ENCODE results near the gene WSCD1. TPM values are rescaled to one million over a fixed set of nuclear protein-coding genes. Genes with fewer than 3 reads are reported as not detected.

The WSCD1 gene
- total and polyA plus RNA-seq, 2 donors: 2.8 to 6.8 TPM

DNA sequence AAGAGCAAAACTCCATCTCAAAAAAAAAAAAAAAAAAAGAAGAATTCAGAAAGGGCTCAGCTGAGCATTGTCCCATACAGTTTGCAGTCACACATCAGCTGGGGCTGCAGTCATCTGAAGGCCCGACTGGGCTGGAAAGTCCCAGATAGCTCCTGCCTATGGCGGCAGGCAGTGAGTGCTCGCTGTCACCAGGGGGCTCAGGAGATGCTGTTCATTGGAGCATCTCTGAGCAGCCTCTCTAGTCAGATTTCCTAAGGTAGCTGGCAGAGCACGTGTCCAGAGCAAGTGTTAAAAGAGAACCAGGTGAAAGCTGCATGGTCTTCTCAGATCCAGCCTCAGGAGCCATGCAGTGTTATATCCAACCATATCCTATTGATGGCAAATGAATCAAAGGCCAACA, 75.8 kb downstream of the WSCD1 start:
- DNase-seq (ENCODE audit: extremely low spot score): no peak
- no peaks in the 10 kb centered on the region for H3K4me1 ChIP-seq (ENCODE audit: insufficient read depth)
- WGBS: 81% methylated on average over 4 of the region's 4 CpGs
- no peaks in the 10 kb centered on the region for H3K36me3 ChIP-seq (ENCODE audit: insufficient read depth)
- H3K27ac ChIP-seq (ENCODE audit: low read depth): no peak overlapping the region
- H3K4me3 ChIP-seq (ENCODE audit: low read depth, low read length): no peak overlapping the region

DNA sequence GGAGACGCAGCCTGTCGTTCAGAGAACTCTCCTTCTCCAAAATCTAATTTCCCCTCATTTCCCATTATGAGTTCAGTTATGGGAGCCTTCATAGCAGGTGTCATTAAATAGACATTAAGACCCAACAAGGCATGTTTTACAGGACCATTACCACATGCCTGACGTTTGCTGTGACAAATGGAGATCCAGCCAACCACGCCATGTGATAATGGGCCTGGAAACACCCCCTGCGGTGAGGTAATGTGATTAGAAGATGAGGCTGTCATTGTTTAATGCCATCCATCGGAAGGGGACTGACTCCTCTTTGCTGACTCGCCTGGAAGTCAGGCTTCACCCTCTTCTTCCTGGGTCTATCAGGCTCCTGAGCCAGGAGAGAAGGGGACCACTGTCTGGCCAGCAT, 76.9 kb downstream of the WSCD1 start:
- no peaks in the 10 kb centered on the region for H3K36me3 ChIP-seq (ENCODE audit: insufficient read depth)
- H3K4me3 ChIP-seq (ENCODE audit: low read depth, low read length): no peak overlapping the region
- no peak overlapping the region for H3K27ac ChIP-seq (ENCODE audit: low read depth)
- H3K4me1 ChIP-seq (ENCODE audit: insufficient read depth): no peaks in the 10 kb centered on the region
- 61% methylated on average over 7 of the region's 7 CpGs for WGBS
- no peak for DNase-seq (ENCODE audit: extremely low spot score)

DNA sequence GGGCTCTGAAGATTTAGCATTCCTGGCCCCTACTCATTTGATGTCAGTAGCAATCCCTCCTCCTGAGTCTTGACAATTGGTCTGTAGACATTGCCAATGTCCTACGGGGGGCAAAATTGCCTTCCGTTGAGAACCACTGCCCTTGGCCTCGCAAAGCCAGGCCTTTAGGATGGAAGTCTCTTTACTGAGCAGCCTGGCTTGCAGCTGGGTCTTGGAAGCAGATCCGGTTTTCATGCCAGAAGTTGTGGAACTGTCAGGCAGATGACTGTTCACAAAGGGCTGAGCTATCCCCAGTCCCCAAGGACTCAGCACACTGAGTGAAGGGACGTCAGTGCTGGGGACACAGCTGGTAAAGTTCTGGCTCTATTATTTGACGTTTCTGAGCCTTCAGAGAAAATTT, 83.2 kb downstream of the WSCD1 start:
- H3K4me3 ChIP-seq (ENCODE audit: low read depth, low read length): no peak overlapping the region
- no peak overlapping the region for H3K27ac ChIP-seq (ENCODE audit: low read depth)
- no peaks in the 10 kb centered on the region for H3K4me1 ChIP-seq (ENCODE audit: insufficient read depth)
- DNase-seq (ENCODE audit: extremely low spot score): no peak
- H3K36me3 ChIP-seq (ENCODE audit: insufficient read depth): no peaks in the 10 kb centered on the region
- 66% methylated on average over 6 of the region's 6 CpGs for WGBS

DNA sequence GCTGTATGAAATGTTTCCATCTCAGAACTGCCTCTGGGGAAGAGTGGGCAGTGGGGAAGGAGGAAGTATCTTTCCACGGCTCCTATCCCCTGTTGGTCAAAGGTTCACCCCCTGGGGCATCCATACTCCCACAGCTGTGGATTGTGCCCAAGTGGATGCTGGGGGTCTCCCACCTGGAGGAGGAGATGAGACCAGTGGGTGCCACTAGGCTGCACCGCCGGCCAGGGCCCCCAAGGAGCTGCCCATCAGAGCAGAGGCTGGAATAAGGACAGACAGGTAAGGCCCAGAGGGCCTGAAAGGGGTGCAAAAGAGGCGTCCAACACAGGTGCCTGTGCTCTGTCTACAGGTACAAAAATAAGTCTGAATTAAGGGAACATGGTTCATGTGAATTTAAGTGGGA, 87.5 kb downstream of the WSCD1 start:
- Histone ChIP-seq H3K4me1 (ENCODE audit: insufficient read depth) (no peaks in the 10 kb centered on the region), H3K27ac (ENCODE audit: low read depth) (no peak overlapping the region), H3K4me3 (ENCODE audit: low read depth, low read length) (no peak overlapping the region), H3K36me3 (ENCODE audit: insufficient read depth) (no peaks in the 10 kb centered on the region)
- no peak for DNase-seq (ENCODE audit: extremely low spot score)
- WGBS: 69% methylated on average over 4 of the region's 4 CpGs

DNA sequence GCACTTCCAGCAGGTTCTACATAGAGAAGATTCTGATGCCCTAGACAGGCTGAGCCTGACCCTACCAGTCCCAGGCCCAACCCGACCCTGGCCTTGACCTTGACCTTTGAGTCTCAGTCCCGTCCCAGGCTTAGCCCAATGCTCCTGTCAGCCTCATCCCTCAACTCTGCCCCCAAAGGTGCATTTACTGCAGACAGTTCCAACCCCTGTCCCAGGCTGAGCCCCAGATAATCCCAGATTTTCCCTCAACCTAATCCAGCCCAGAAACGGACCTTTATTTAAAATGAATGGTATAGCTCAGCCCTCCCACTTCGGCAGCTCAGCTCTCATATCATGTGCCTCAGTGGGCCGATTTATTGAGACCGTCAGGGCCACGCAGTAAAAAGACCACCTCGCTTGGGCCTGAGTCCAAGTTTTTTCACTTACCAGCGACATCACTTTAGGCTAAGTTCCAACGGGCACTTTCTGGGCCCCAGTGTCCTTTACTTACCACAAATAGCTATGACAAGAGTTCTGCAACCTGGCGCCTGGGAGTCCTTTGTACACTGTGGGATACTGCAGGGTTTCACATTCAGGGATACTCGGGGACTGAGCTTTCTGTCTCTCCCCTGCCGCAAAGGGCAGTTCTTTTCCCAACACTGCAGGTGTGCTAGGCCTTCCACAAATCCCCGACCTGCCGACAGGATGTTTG, 89.5 kb downstream of the WSCD1 start:
- DNase-seq (ENCODE audit: extremely low spot score): no peak
- Histone ChIP-seq H3K27ac (ENCODE audit: low read depth) (no peak overlapping the region), H3K4me3 (ENCODE audit: low read depth, low read length) (no peak overlapping the region), H3K36me3 (ENCODE audit: insufficient read depth) (no peaks in the 10 kb centered on the region), H3K4me1 (ENCODE audit: insufficient read depth) (no peaks in the 10 kb centered on the region)
- 60% methylated on average over 15 of the region's 15 CpGs for WGBS

DNA sequence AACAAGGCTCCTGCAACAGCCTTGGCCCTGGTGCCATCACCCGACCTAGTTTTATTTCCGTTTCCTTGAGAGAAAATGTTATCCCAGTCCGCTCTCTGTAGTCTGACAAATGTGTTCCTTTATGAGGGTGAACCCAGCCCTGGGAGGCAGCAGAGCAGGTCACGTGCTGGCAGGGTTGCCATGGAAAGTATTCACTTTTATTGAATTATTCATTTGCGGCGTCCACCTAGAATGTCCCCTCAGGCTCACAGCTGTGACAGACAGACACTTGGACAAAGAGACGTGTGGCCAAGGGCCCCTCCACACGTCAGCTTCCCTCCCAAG, 90.0 kb downstream of the WSCD1 start:
- Histone ChIP-seq H3K4me1 (ENCODE audit: insufficient read depth) (no peaks in the 10 kb centered on the region), H3K27ac (ENCODE audit: low read depth) (no peak overlapping the region), H3K4me3 (ENCODE audit: low read depth, low read length) (no peak overlapping the region), H3K36me3 (ENCODE audit: insufficient read depth) (no peaks in the 10 kb centered on the region)
- no peak for DNase-seq (ENCODE audit: extremely low spot score)
- 67% methylated on average over 8 of the region's 8 CpGs for WGBS

DNA sequence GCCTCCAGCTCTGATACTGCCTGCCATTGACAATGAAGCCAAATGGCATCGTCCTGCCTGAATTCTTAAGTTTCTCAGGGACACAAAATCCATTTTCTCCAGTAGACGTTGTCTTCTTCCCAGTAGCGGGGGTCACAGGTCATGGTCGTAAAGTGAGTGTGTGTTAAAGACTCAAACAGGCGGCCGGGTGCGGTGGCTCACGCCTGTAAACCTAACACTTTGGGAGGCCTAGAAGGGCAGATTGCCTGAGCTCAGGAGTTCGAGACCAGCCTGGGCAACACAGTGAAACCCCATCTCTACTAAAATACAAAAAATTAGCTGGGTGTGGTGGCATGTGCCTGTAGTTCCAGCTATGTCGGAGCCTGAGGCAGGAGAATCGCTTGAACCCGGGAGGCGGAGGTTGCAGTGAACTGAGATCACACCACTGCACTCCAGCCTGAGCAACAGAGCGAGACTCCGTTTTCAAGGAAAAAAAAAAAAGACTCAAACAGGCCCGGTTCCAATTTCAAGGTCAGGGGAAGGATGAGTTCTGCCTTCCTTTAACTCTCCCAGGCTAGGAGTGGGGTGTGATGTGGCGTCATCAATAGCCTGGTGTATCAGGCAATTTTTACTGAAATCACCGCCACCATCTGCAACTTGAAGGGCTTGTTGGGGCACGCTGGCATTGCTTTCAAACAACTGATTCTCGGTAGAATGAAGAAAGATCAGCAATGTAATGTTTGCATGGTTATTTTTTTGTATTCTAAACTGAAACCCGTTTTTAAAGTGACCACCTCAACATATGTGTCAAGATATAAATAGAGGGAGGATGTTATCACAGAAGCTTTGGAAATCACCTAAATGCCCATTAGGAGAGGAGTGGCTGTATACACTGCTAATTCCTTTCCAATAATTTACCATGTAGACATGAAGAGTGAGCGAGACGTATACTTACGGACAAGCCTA, 91.0 kb downstream of the WSCD1 start:
- DNase-seq (ENCODE audit: extremely low spot score): no peak
- WGBS: 62% methylated on average over 24 of the region's 24 CpGs

DNA sequence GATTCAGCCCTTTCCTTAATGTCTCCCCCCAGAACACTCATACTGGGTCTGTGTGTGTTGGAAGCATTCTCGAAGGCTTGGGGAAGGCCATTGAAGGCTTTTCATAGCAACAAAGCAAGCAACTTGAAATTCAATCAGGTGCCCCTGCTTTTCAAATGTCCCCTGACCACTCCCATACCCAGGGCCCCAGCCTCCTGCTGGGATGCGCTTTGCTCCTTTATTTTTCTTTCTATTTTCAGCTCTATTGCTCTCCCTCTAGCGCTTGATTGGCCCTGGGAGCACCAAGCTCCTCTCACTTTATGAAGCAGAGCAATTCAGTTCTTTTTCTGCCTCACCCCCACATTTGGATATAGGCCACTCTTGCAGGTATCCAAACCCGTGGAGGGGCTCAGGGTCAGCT, 92.0 kb downstream of the WSCD1 start:
- Histone ChIP-seq H3K4me3 (ENCODE audit: low read depth, low read length) (no peak overlapping the region), H3K27ac (ENCODE audit: low read depth) (no peak overlapping the region), H3K4me1 (ENCODE audit: insufficient read depth) (no peaks in the 10 kb centered on the region), H3K36me3 (ENCODE audit: insufficient read depth) (no peaks in the 10 kb centered on the region)
- DNase-seq (ENCODE audit: extremely low spot score): no peak
- 49% methylated on average over 4 of the region's 4 CpGs for WGBS

More for the DNA sequence above, 91.0 kb downstream of the WSCD1 start:
- Histone ChIP-seq H3K4me3 (ENCODE audit: low read depth, low read length) (no peak overlapping the region), H3K36me3 (ENCODE audit: insufficient read depth) (no peaks in the 10 kb centered on the region), H3K4me1 (ENCODE audit: insufficient read depth) (no peaks in the 10 kb centered on the region), H3K27ac (ENCODE audit: low read depth) (no peak overlapping the region)

DNA sequence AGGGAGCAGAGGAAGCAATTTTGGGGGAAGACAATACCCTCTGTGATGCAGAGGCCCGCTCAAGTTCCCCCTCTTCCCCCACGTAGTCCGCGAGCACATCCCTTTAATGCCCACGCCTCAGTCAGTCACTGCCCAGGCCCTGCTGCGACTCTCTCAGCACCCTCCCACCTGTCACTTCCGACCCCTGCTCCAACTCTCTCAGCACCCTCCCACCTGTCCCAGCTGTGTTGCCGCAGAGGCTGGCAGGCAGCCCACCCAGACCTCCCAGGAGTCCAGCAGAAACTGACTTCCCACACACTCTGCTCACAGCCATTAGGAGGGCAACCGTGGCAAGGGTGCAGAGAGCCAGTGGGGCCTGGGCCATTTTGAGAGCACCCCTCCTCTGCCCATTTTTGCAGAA, 92.7 kb downstream of the WSCD1 start:
- WGBS: 36% methylated on average over 9 of the region's 9 CpGs
- Histone ChIP-seq H3K36me3 (ENCODE audit: insufficient read depth) (no peaks in the 10 kb centered on the region), H3K4me3 (ENCODE audit: low read depth, low read length) (no peak overlapping the region), H3K27ac (ENCODE audit: low read depth) (no peak overlapping the region), H3K4me1 (ENCODE audit: insufficient read depth) (no peaks in the 10 kb centered on the region)
- DNase-seq (ENCODE audit: extremely low spot score): no peak

DNA sequence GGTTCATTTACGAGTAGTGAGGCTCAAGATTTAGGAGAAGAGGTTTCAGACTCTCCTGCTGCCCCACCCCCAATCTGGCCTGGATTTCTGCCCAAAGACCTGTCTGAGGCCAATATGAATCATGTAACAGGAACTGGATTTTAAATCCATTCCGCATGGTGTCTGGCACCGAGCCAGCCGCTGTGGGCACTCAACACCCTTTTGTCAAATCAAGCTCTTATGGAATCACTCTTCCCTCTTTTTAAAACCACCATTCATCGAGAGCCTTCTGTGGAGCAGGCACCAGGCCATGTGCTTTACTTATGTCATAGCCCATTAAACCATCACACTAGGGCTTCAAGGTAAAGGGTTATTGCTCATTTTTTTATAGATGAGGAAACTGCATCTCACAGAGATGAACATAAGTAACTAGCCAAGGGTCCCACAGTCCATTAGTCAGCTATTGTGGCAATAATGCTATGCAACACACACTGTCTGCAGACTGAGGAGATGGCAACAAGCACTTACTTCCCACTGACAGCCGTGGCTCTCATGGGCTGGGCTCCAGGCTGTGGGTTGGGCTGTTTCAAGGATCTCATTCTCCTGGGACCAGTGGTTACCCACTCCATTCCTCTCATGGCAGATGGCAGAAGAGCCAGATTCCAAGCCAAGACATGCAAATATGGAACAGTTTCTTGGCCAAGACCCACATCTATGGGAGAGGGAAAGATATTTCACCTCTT, 93.6 kb downstream of the WSCD1 start:
- no peak for DNase-seq (ENCODE audit: extremely low spot score)
- H3K4me1 ChIP-seq (ENCODE audit: insufficient read depth): no peaks in the 10 kb centered on the region
- no peak overlapping the region for H3K27ac ChIP-seq (ENCODE audit: low read depth)
- 40% methylated on average over 6 of the region's 6 CpGs for WGBS
- H3K36me3 ChIP-seq (ENCODE audit: insufficient read depth): no peaks in the 10 kb centered on the region
- H3K4me3 ChIP-seq (ENCODE audit: low read depth, low read length): no peak overlapping the region

DNA sequence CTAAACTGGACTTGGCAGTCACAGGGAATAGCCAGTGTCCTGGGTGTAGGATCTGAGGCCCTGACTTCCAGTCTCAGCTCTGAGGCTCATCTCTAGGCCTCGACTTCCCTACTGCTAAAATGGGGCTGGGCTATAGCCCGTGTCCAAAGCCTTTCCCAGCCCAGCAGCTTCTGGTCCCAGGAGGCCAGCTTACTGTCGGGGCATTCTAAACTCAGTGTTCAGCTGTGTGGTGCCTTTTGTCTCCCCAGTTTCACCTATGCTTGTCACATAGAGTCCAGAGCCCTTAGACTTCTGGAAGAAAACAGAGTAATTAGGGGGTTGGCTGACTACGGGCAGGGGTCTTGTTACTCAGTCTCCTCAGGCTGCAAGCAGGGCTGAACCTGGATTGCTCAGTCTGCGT, 94.8 kb downstream of the WSCD1 start:
- no peak overlapping the region for H3K27ac ChIP-seq (ENCODE audit: low read depth)
- no peaks in the 10 kb centered on the region for H3K36me3 ChIP-seq (ENCODE audit: insufficient read depth)
- no peak for DNase-seq (ENCODE audit: extremely low spot score)
- WGBS: 76% methylated on average over 5 of the region's 5 CpGs
- no peak overlapping the region for H3K4me3 ChIP-seq (ENCODE audit: low read depth, low read length)
- no peaks in the 10 kb centered on the region for H3K4me1 ChIP-seq (ENCODE audit: insufficient read depth)

DNA sequence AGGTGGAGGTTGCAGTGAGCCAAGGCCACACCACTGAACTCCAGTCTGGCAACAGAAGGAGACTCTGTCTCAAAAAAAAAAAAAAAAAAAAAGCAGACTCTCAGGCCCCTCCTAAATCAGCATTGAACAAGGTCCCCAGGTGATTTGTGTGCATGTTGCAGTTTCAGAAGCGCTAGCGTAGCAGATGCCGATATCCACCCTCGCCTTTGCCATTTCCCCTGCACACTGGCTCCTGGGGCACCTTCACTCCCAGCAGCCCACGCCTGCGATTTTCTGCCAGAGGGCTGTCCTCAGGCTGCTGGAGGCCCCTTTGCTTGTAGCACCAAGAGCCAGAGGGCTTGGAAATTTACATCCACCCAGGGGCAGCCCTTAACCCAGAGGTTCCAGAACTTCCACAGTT, 95.6 kb downstream of the WSCD1 start:
- Histone ChIP-seq H3K4me1 (ENCODE audit: insufficient read depth) (no peaks in the 10 kb centered on the region), H3K27ac (ENCODE audit: low read depth) (no peak overlapping the region), H3K4me3 (ENCODE audit: low read depth, low read length) (no peak overlapping the region), H3K36me3 (ENCODE audit: insufficient read depth) (no peaks in the 10 kb centered on the region)
- 84% methylated on average over 6 of the region's 6 CpGs for WGBS
- no peak for DNase-seq (ENCODE audit: extremely low spot score)

DNA sequence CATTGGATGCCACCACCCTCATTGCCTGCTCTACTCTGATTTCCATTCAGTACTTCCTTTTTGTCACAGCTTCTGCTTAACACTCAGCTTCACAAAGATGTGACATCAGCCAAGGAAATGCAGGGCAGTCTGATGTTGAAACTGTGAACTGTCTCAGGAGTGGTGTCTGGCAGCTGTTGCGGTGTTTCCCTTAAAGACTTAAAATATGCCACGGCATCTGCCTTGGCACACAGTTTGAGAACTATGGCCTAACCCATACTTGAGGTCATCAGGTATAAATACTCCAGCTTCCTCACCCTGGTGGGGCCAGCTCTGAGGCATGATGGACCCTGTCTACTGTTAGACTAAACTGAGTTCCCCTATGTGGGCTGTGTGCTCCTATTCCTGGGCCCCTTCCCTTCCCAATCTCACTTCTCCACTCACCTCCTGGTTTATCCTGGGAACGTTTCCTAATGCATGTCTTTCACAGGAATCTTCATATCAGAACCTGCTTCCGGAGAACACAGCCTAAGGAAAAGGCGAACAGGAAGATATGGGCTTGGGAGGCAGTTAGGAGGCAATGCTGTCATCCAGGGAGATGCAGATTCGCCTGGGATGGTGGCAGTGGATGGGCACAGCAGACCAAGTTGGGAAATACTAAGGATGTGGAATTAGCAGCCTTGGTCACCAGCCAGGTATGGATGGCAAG, 96.5 kb downstream of the WSCD1 start:
- Histone ChIP-seq H3K36me3 (ENCODE audit: insufficient read depth) (no peaks in the 10 kb centered on the region), H3K27ac (ENCODE audit: low read depth) (no peak overlapping the region), H3K4me3 (ENCODE audit: low read depth, low read length) (no peak overlapping the region), H3K4me1 (ENCODE audit: insufficient read depth) (no peaks in the 10 kb centered on the region)
- WGBS: 63% methylated on average over 6 of the region's 6 CpGs
- DNase-seq (ENCODE audit: extremely low spot score): no peak

All from urinary bladder (tissue), 4 donors.